Measurements from ENCODE around the gene NLRP2B.
"Not testable (repeated sequence)": the region's sequence is repeated elsewhere in the genome, so short reads cannot be mapped to it uniquely, and the experiment has no call there.

NLRP2B gene

GRCh38 chrX:57680160-57680559, at the start of gene NLRP2B:
Gene NLRP2B (minus strand): TSS chrX:57680260.
- no peak for DNase-seq (ENCODE audit: low spot score)
- H3K27ac ChIP-seq: no peak within 1 kb of the TSS
- no peak for TF ChIP-seq CTCF (conservative IDR thresholded peaks at IDR 0.05; ENCODE audit: low read depth)
- POLR2A ChIA-PET (ENCODE audit: low non-redundant PET): no interaction called here
- CTCF ChIA-PET: no interaction called here

- DNase-seq (ENCODE audit: low spot score); H3K27ac ChIP-seq; POLR2A ChIA-PET (ENCODE audit: low non-redundant PET); CTCF ChIA-PET: not testable (repeated sequence)
Observed at GRCh38 chrX:57725995-57726394, 45.9 kb upstream of the NLRP2B start.

- no peak overlapping the region for H3K27ac ChIP-seq
- ChIA-PET CTCF (no interaction called here), POLR2A (ENCODE audit: low non-redundant PET) (no interaction called here)
- TF ChIP-seq CTCF (conservative IDR thresholded peaks at IDR 0.05; ENCODE audit: low read depth): no peak
- no peak for DNase-seq (ENCODE audit: low spot score)
Observed at GRCh38 chrX:57681341-57681740, 1.3 kb upstream of the NLRP2B start.

GRCh38 chrX:57678686-57679428, 1.2 kb downstream of the NLRP2B start:
- DNase-seq (ENCODE audit: low spot score): no peak
- CTCF ChIA-PET: no interaction called here
- POLR2A ChIA-PET (ENCODE audit: low non-redundant PET): no interaction called here
- TF ChIP-seq CTCF (conservative IDR thresholded peaks at IDR 0.05; ENCODE audit: low read depth): no peak
- H3K27ac ChIP-seq: no peak overlapping the region

- no peak for TF ChIP-seq CTCF (conservative IDR thresholded peaks at IDR 0.05; ENCODE audit: low read depth)
- H3K27ac ChIP-seq: no peak overlapping the region
- POLR2A ChIA-PET (ENCODE audit: low non-redundant PET): no interaction called here
- DNase-seq (ENCODE audit: low spot score): no peak
- CTCF ChIA-PET: no interaction called here
Observed at GRCh38 chrX:57677132-57677858, 2.8 kb downstream of the NLRP2B start.

- no peak overlapping the region for H3K27ac ChIP-seq
- POLR2A ChIA-PET (ENCODE audit: low non-redundant PET): no interaction called here
- CTCF ChIA-PET: no interaction called here
- TF ChIP-seq CTCF (conservative IDR thresholded peaks at IDR 0.05; ENCODE audit: low read depth): no peak
- DNase-seq (ENCODE audit: low spot score): no peak
Observed at GRCh38 chrX:57675320-57675719, 4.7 kb downstream of the NLRP2B start.

GRCh38 chrX:57674861-57675260, 5.2 kb downstream of the NLRP2B start:
- no peak for TF ChIP-seq CTCF (conservative IDR thresholded peaks at IDR 0.05; ENCODE audit: low read depth)
- POLR2A ChIA-PET (ENCODE audit: low non-redundant PET): no interaction called here
- no peak for DNase-seq (ENCODE audit: low spot score)
- CTCF ChIA-PET: no interaction called here
- no peak overlapping the region for H3K27ac ChIP-seq
